ENCODE results near the gene DLG1.

The DLG1 gene

GRCh38 chr3:197027151-197027895 lies 271.1 kb downstream of the DLG1 start:
- TF ChIP-seq ZNF274 (IDR thresholded peaks at IDR 0.05; ENCODE audit: low read depth, low read length) (no peak), SUZ12 (IDR thresholded peaks at IDR 0.05; ENCODE audit: extremely low read depth, insufficient read depth, insufficient read length) (no peak), YY1 (IDR thresholded peaks at IDR 0.05; ENCODE audit: insufficient read depth, insufficient read length) (no peak)
- DNase-seq (ENCODE audit: low read depth, low spot score), result no peak
- Histone ChIP-seq H3K36me3 (ENCODE audit: insufficient read depth, insufficient read length, low read length) (peaks cover 51% of the 10 kb centered on the region), H3K9ac (ENCODE audit: insufficient read length, low read depth) (peak overlapping the region; percentile 22), H3K27me3 (ENCODE audit: insufficient read depth, insufficient read length) (peaks cover 4% of the 10 kb centered on the region), H3K4me3 (ENCODE audit: insufficient read length, low read depth) (no peak overlapping the region), H3K9me3 (ENCODE audit: insufficient read depth, low read length) (no peaks in the 10 kb centered on the region), H3K4me1 (ENCODE audit: insufficient read depth, insufficient read length) (peaks cover 16% of the 10 kb centered on the region)

- no peak for TF ChIP-seq YY1 (IDR thresholded peaks at IDR 0.05; ENCODE audit: insufficient read depth, insufficient read length)
- TF ChIP-seq ZNF274 (IDR thresholded peaks at IDR 0.05; ENCODE audit: low read depth, low read length), result no peak
- no peak for TF ChIP-seq SUZ12 (IDR thresholded peaks at IDR 0.05; ENCODE audit: extremely low read depth, insufficient read depth, insufficient read length)
- no peak overlapping the region for H3K4me3 ChIP-seq (ENCODE audit: insufficient read length, low read depth)
- peaks cover 4% of the 10 kb centered on the region for H3K27me3 ChIP-seq (ENCODE audit: insufficient read depth, insufficient read length)
- H3K9me3 ChIP-seq (ENCODE audit: insufficient read depth, low read length), result no peaks in the 10 kb centered on the region
- H3K9ac ChIP-seq (ENCODE audit: insufficient read length, low read depth), result no peak overlapping the region
- H3K4me1 ChIP-seq (ENCODE audit: insufficient read depth, insufficient read length), result peaks cover 16% of the 10 kb centered on the region
- no peak for DNase-seq (ENCODE audit: low read depth, low spot score)
- H3K36me3 ChIP-seq (ENCODE audit: insufficient read depth, insufficient read length, low read length), result peaks cover 54% of the 10 kb centered on the region
These were observed 271.9 kb downstream of the DLG1 start for GRCh38 chr3:197026481-197026866.

GRCh38 chr3:197025736-197026480 lies 272.5 kb downstream of the DLG1 start:
- H3K4me1 ChIP-seq (ENCODE audit: insufficient read depth, insufficient read length), result peaks cover 22% of the 10 kb centered on the region
- H3K36me3 ChIP-seq (ENCODE audit: insufficient read depth, insufficient read length, low read length), result peaks cover 54% of the 10 kb centered on the region
- no peak overlapping the region for H3K4me3 ChIP-seq (ENCODE audit: insufficient read length, low read depth)
- H3K27me3 ChIP-seq (ENCODE audit: insufficient read depth, insufficient read length), result peaks cover 3% of the 10 kb centered on the region
- H3K9me3 ChIP-seq (ENCODE audit: insufficient read depth, low read length), result no peaks in the 10 kb centered on the region
- DNase-seq (ENCODE audit: low read depth, low spot score), result no peak
- TF ChIP-seq ZNF274 (IDR thresholded peaks at IDR 0.05; ENCODE audit: low read depth, low read length), result no peak
- no peak for TF ChIP-seq YY1 (IDR thresholded peaks at IDR 0.05; ENCODE audit: insufficient read depth, insufficient read length)
- TF ChIP-seq SUZ12 (IDR thresholded peaks at IDR 0.05; ENCODE audit: extremely low read depth, insufficient read depth, insufficient read length), result no peak
- H3K9ac ChIP-seq (ENCODE audit: insufficient read length, low read depth), result no peak overlapping the region

GRCh38 chr3:197024881-197025735 lies 273.3 kb downstream of the DLG1 start:
- DNase-seq (ENCODE audit: low read depth, low spot score), result no peak
- Histone ChIP-seq H3K9ac (ENCODE audit: insufficient read length, low read depth) (no peak overlapping the region), H3K9me3 (ENCODE audit: insufficient read depth, low read length) (no peaks in the 10 kb centered on the region), H3K4me1 (ENCODE audit: insufficient read depth, insufficient read length) (peaks cover 23% of the 10 kb centered on the region), H3K27me3 (ENCODE audit: insufficient read depth, insufficient read length) (no peaks in the 10 kb centered on the region), H3K4me3 (ENCODE audit: insufficient read length, low read depth) (no peak overlapping the region), H3K36me3 (ENCODE audit: insufficient read depth, insufficient read length, low read length) (peaks cover 54% of the 10 kb centered on the region)
- TF ChIP-seq YY1 (IDR thresholded peaks at IDR 0.05; ENCODE audit: insufficient read depth, insufficient read length), result no peak
- TF ChIP-seq ZNF274 (IDR thresholded peaks at IDR 0.05; ENCODE audit: low read depth, low read length), result no peak
- TF ChIP-seq SUZ12 (IDR thresholded peaks at IDR 0.05; ENCODE audit: extremely low read depth, insufficient read depth, insufficient read length), result no peak

GRCh38 chr3:197023998-197024651 lies 274.3 kb downstream of the DLG1 start:
- H3K4me1 ChIP-seq (ENCODE audit: insufficient read depth, insufficient read length), result peaks cover 23% of the 10 kb centered on the region
- peaks cover 54% of the 10 kb centered on the region for H3K36me3 ChIP-seq (ENCODE audit: insufficient read depth, insufficient read length, low read length)
- no peak for TF ChIP-seq SUZ12 (IDR thresholded peaks at IDR 0.05; ENCODE audit: extremely low read depth, insufficient read depth, insufficient read length)
- no peak for TF ChIP-seq ZNF274 (IDR thresholded peaks at IDR 0.05; ENCODE audit: low read depth, low read length)
- TF ChIP-seq YY1 (IDR thresholded peaks at IDR 0.05; ENCODE audit: insufficient read depth, insufficient read length), result no peak
- no peak overlapping the region for H3K9ac ChIP-seq (ENCODE audit: insufficient read length, low read depth)
- H3K9me3 ChIP-seq (ENCODE audit: insufficient read depth, low read length), result no peaks in the 10 kb centered on the region
- no peaks in the 10 kb centered on the region for H3K27me3 ChIP-seq (ENCODE audit: insufficient read depth, insufficient read length)
- no peak overlapping the region for H3K4me3 ChIP-seq (ENCODE audit: insufficient read length, low read depth)
- no peak for DNase-seq (ENCODE audit: low read depth, low spot score)

- no peak for DNase-seq (ENCODE audit: low read depth, low spot score)
- H3K4me3 ChIP-seq (ENCODE audit: insufficient read length, low read depth), result no peak overlapping the region
These were observed 275.0 kb downstream of the DLG1 start for GRCh38 chr3:197023241-197023997.

More at GRCh38 chr3:197023241-197023997, 275.0 kb downstream of the DLG1 start:
- Histone ChIP-seq H3K9me3 (ENCODE audit: insufficient read depth, low read length) (no peaks in the 10 kb centered on the region), H3K36me3 (ENCODE audit: insufficient read depth, insufficient read length, low read length) (peaks cover 54% of the 10 kb centered on the region), H3K27me3 (ENCODE audit: insufficient read depth, insufficient read length) (no peaks in the 10 kb centered on the region), H3K4me1 (ENCODE audit: insufficient read depth, insufficient read length) (peaks cover 23% of the 10 kb centered on the region), H3K9ac (ENCODE audit: insufficient read length, low read depth) (peak overlapping the region; percentile 38)
- TF ChIP-seq YY1 (IDR thresholded peaks at IDR 0.05; ENCODE audit: insufficient read depth, insufficient read length) (no peak), ZNF274 (IDR thresholded peaks at IDR 0.05; ENCODE audit: low read depth, low read length) (no peak), SUZ12 (IDR thresholded peaks at IDR 0.05; ENCODE audit: extremely low read depth, insufficient read depth, insufficient read length) (no peak)
